Smooth muscle cell (in vitro differentiated cells): ENCODE measurements around the gene STXBP3. TPM values are rescaled to one million over a fixed set of nuclear protein-coding genes. Genes with fewer than 3 reads are reported as not detected.
"Not testable (repeated sequence)": the region's sequence is repeated elsewhere in the genome, so short reads cannot be mapped to it uniquely, and the experiment has no call there.

Source experiments
- DNase-seq: peaks from one replicate; lab custom pipeline; 2025; ENCODE audit not compliant: unreplicated experiment; lab: John Stamatoyannopoulos, UW
- H2AFZ ChIP-seq: fragments of 200-600 bp; sonication (generic); 2 replicates; pipeline ENCODE4 v1.6.0; 2016; ENCODE audit warnings: antibody characterized with exemption, low read depth, mild to moderate bottlenecking
- H3F3A ChIP-seq: fragments of 200-600 bp; sonication (generic); 2 replicates; pipeline ENCODE4 v1.6.0; 2017; ENCODE audit warnings: antibody characterized with exemption, low read depth
- H3K27ac ChIP-seq: fragments of 200-600 bp; sonication (generic); 2 replicates; pipeline ENCODE4 v1.5.1; 2016; ENCODE audit warnings: low read depth, mild to moderate bottlenecking
- H3K27me3 ChIP-seq: fragments of 200-600 bp; sonication (generic); 2 replicates; pipeline ENCODE4 v1.6.1; 2016; ENCODE audit warnings: low read depth, mild to moderate bottlenecking
- H3K36me3 ChIP-seq: fragments of 200-600 bp; sonication (generic); 2 replicates; pipeline ENCODE4 v1.5.1; 2016; ENCODE audit warnings: low read depth
- H3K4me1 ChIP-seq: fragments of 200-600 bp; sonication (generic); 2 replicates; pipeline ENCODE4 v1.5.1; 2016; ENCODE audit warnings: low read depth
- H3K4me2 ChIP-seq: fragments of 200-600 bp; sonication (generic); 2 replicates; pipeline ENCODE4 v1.6.0; 2016; ENCODE audit warnings: mild to moderate bottlenecking
- H3K4me3 ChIP-seq: fragments of 200-600 bp; sonication (generic); 2 replicates; pipeline ENCODE4 v1.5.1; 2016; ENCODE audit warnings: mild to moderate bottlenecking
- H3K79me2 ChIP-seq: fragments of 200-600 bp; sonication (generic); 2 replicates; pipeline ENCODE4 v1.6.0; 2016; ENCODE audit warnings: low read depth, mild to moderate bottlenecking
- H3K9ac ChIP-seq: fragments of 200-600 bp; sonication (generic); 2 replicates; pipeline ENCODE4 v1.6.0; 2016; ENCODE audit warnings: low read depth
- H3K9me3 ChIP-seq: fragments of 200-600 bp; sonication (generic); replicated peaks from 2 replicates; pipeline ENCODE4 v1.5.1; 2016; ENCODE audit warnings: low read depth
- H4K20me1 ChIP-seq: fragments of 200-600 bp; sonication (generic); 2 replicates; pipeline ENCODE4 v1.6.0; 2016; ENCODE audit warnings: low read depth
- WGBS: methylation state at CpG from one replicate; pipeline ENCODE4 v1.1.7; 2016; ENCODE audit warnings: low lambda C conversion rate; 5-methylcytosine and 5-hydroxymethylcytosine counted together
- polyA plus RNA-seq: library from polyadenylated mRNA; unstranded; fragments of >200 nt; fragmentation: Nextera tagmentation; extraction: Ambion mirVana; gene quantifications from 2 replicates; pipeline ENCODE4 v1.2.1, GENCODE V29; 2016
- total RNA-seq: library from RNA; depleted of rRNA; stranded (reverse); fragments of >200 nt; gene quantifications from 2 replicates; pipeline ENCODE4 v1.2.3, GENCODE V29; 2014
- TF ChIP-seq, protein P1 (sequence below): fragments of 200-600 bp; sonication (generic); IDR thresholded peaks from 2 replicates; pipeline ENCODE4 v1.5.1; 2017; ENCODE audit warnings: borderline replicate concordance, mild to moderate bottlenecking, antibody characterized with exemption; ENCODE audit not compliant: insufficient read depth, poor library complexity, severe bottlenecking

Gene STXBP3
- total and polyA plus RNA-seq, 2 experiments from 2014 or later: 27.9 to 69.8 TPM

DNA sequence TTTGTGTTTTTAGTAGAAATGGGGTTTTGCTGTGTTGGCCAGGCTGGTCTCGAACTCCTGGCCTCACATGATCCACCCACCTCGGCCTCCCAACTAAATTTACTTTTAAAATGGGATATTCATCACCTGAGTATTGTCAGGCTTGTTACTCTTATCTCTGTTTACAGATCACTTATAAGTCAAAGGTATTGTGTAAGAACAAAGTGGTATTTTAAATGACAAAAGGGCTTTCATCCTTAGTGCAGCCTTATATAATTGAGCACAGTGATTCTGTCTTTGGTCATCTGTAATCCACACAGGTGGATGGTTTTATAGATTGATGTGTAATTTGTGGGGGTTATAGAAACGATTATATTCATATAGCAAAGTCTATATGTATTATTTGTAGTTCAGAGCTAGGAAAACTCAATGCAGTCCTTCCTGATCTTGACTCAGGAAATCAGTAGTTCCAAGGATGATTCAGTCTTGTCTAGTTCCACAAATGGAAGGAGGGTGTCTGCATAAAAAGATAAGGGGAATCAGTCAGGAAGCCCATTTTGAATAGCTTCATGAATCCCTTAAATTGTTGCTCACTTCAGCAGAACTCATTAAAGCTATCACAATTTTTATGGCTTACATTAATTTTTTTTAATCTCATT is 34.6 kb downstream of the STXBP3 start:
- TF ChIP-seq, protein P1, sequence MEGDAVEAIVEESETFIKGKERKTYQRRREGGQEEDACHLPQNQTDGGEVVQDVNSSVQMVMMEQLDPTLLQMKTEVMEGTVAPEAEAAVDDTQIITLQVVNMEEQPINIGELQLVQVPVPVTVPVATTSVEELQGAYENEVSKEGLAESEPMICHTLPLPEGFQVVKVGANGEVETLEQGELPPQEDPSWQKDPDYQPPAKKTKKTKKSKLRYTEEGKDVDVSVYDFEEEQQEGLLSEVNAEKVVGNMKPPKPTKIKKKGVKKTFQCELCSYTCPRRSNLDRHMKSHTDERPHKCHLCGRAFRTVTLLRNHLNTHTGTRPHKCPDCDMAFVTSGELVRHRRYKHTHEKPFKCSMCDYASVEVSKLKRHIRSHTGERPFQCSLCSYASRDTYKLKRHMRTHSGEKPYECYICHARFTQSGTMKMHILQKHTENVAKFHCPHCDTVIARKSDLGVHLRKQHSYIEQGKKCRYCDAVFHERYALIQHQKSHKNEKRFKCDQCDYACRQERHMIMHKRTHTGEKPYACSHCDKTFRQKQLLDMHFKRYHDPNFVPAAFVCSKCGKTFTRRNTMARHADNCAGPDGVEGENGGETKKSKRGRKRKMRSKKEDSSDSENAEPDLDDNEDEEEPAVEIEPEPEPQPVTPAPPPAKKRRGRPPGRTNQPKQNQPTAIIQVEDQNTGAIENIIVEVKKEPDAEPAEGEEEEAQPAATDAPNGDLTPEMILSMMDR: no peak
- Histone ChIP-seq H3K9ac (no peak overlapping the region), H3K4me1 (no peaks in the 10 kb centered on the region), H3K36me3 (peaks cover 55% of the 10 kb centered on the region), H3F3A (no peaks in the 10 kb centered on the region), H3K4me2 (no peak overlapping the region), H3K27me3 (no peaks in the 10 kb centered on the region), H4K20me1 (no peaks in the 10 kb centered on the region), H3K4me3 (no peak overlapping the region), H3K27ac (no peak overlapping the region), H3K79me2 (no peaks in the 10 kb centered on the region), H3K9me3 (peaks cover 4% of the 10 kb centered on the region), H2AFZ (no peak overlapping the region)
- 94% methylated on average over 3 of the region's 3 CpGs for WGBS
- DNase-seq: no peak

DNA sequence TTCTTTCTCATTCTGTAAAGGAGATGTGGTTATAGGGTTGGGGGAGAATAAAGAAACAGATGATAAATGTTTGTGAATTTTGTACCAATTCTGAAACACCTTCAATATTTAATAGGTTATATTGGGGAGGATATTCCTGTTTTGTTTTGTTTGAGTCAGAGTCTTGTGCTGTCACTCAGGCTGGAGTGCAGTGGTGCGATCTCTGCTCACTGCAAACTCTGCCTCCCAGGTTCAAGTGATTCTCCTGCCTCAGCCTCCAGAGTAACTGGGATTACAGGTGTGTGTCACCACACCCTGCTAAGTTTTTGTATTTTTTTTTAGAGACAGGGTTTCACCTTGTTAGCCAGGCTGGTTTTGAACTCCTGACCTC is 35.1 kb downstream of the STXBP3 start:
- H3K4me3 ChIP-seq, H3K79me2 ChIP-seq, H3K27me3 ChIP-seq, H3K9me3 ChIP-seq, H3K9ac ChIP-seq, DNase-seq, H3K4me2 ChIP-seq, H4K20me1 ChIP-seq, H3K4me1 ChIP-seq, H3K27ac ChIP-seq, H2AFZ ChIP-seq, H3F3A ChIP-seq: not testable (repeated sequence)
- 100% methylated on average over 1 of the region's 1 CpG for WGBS
- peaks cover 54% of the 10 kb centered on the region for H3K36me3 ChIP-seq

DNA sequence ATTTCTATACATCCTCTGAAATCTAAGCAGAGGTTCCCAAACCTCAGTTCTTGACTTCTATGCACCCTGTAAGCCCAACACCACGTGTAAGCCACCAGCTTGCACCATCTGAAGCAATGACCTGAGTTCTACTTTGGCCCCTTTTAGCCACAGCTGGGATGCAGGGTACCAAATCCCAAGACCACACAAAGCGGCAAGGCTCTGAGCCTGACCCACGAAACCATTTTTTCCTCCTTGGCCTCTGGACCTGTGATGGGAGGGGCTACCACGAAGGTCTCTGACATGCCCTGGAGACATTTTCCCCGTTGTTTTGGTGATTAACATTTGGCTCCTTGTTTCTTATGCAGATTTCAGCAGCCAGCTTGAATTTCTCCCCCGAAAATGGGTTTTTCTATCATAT is 38.8 kb downstream of the STXBP3 start:
- Histone ChIP-seq H3K4me1 (no peaks in the 10 kb centered on the region), H2AFZ (no peak overlapping the region), H4K20me1 (no peaks in the 10 kb centered on the region), H3K79me2 (no peaks in the 10 kb centered on the region), H3K27ac (no peak overlapping the region), H3K27me3 (no peaks in the 10 kb centered on the region), H3K4me3 (no peak overlapping the region), H3K9me3 (peaks cover 4% of the 10 kb centered on the region), H3F3A (no peaks in the 10 kb centered on the region), H3K4me2 (no peak overlapping the region), H3K36me3 (peaks cover 37% of the 10 kb centered on the region), H3K9ac (no peak overlapping the region)
- 96% methylated on average over 6 of the region's 6 CpGs for WGBS
- no peak for DNase-seq
- TF ChIP-seq, protein P1: no peak

DNA sequence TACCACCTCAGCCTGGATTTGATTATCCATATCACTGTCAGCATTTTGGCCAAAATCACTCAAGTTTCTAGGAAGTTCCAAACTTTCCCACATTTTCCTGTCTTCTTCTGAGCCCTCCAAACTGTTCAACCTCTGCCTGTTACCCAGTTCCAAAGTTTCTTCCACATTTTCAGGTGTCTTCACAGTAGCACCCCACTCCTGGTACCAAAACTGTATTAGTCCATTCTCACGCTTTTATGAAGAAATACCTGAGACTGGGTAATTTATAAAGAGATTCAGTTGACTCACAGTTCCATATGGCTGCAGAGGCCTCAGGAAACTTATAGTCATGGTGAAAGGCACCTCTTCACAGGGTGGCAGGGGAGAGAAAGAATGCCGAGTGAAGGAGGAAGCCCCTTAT is 39.4 kb downstream of the STXBP3 start:
- Histone ChIP-seq H4K20me1 (no peaks in the 10 kb centered on the region), H3K27me3 (no peaks in the 10 kb centered on the region), H3K79me2 (no peaks in the 10 kb centered on the region), H2AFZ (no peak overlapping the region), H3K4me3 (no peak overlapping the region), H3K4me2 (no peak overlapping the region), H3K9ac (no peak overlapping the region), H3K9me3 (peaks cover 4% of the 10 kb centered on the region), H3K4me1 (no peaks in the 10 kb centered on the region), H3K27ac (no peak overlapping the region), H3F3A (no peaks in the 10 kb centered on the region), H3K36me3 (peaks cover 41% of the 10 kb centered on the region)
- DNase-seq: no peak
- TF ChIP-seq, protein P1: no peak
- WGBS: 100% methylated on average over 2 of the region's 2 CpGs
